Ectodermal cell (in vitro differentiated cells): Measurements from ENCODE around the gene FTO.

Experiments used
- H3K27ac ChIP-seq: 2 replicates; pipeline ENCODE4 v1.7.0; 2013; ENCODE audit warnings: mild to moderate bottlenecking, low read depth, low read length; ENCODE audit not compliant: insufficient read depth, poor library complexity, severe bottlenecking
- H3K27me3 ChIP-seq: 2 replicates; pipeline ENCODE4 v1.7.0; 2013; ENCODE audit warnings: mild to moderate bottlenecking, low read length; ENCODE audit not compliant: insufficient read depth, control insufficient read depth, poor library complexity, severe bottlenecking
- H3K36me3 ChIP-seq: one replicate; pipeline ENCODE4 v1.7.0; 2013; ENCODE audit warnings: low read length; ENCODE audit not compliant: control insufficient read depth, insufficient read depth
- H3K4me1 ChIP-seq: one replicate; pipeline ENCODE4 v1.7.0; 2013; ENCODE audit warnings: low read length; ENCODE audit not compliant: control insufficient read depth, insufficient read depth
- H3K4me3 ChIP-seq: 2 replicates; pipeline ENCODE4 v1.7.0; 2013; ENCODE audit warnings: low read depth, low read length, control low read depth; ENCODE audit not compliant: insufficient read depth
- H3K9me3 ChIP-seq: 2 replicates; pipeline ENCODE4 v1.7.0; 2013; ENCODE audit warnings: mild to moderate bottlenecking, low read length, moderate library complexity; ENCODE audit not compliant: control insufficient read depth
- WGBS, 2 experiments: methylation state at CpG; one replicate each; pipeline ENCODE4 v1.1.7; 2013; ENCODE audit warnings: missing lambda C conversion rate in 2 of 2; 5-methylcytosine and 5-hydroxymethylcytosine counted together

The FTO gene

GRCh38 chr16:53937161-53937880 lies 233.4 kb downstream of the FTO start:
- WGBS, 2 experiments = 63 to 73% methylated on average over 8 to 10 of the region's 10 CpGs
- Histone ChIP-seq H3K4me3 (no peak overlapping the region), H3K27ac (peak overlapping the region; percentile 70), H3K27me3 (no peaks in the 10 kb centered on the region), H3K9me3 (no peaks in the 10 kb centered on the region), H3K4me1 (peaks cover 25% of the 10 kb centered on the region), H3K36me3 (no peaks in the 10 kb centered on the region)

DNA sequence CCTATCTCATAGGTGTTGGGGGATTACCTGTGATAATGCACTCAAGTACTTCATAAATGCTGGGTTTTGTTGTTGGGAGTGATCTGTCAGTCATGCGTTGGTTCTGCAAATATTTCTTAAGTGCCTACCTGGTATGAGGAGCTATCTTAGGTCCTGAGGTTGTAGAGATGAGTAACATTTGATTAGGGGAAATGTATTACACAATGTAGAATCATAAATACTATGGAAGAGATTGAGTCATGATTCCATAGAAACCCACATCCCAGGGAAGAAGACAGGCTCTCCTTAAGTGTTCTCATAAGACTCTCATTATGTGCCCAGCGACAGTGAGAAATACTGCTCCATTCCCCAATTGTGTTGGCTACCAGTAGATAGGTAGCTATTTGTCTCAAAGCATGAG lies 240.1 kb downstream of the FTO start:
- no peaks in the 10 kb centered on the region for H3K36me3 ChIP-seq
- H3K4me1 ChIP-seq = no peaks in the 10 kb centered on the region
- 92 to 98% methylated on average over 2 of the region's 2 CpGs for WGBS, 2 experiments
- H3K27ac ChIP-seq = no peak overlapping the region
- H3K9me3 ChIP-seq = no peaks in the 10 kb centered on the region
- H3K27me3 ChIP-seq = no peaks in the 10 kb centered on the region
- no peak overlapping the region for H3K4me3 ChIP-seq

GRCh38 chr16:53945996-53946395 lies 242.0 kb downstream of the FTO start:
- Histone ChIP-seq H3K27ac (no peak overlapping the region), H3K9me3 (no peaks in the 10 kb centered on the region), H3K27me3 (no peaks in the 10 kb centered on the region), H3K36me3 (no peaks in the 10 kb centered on the region), H3K4me3 (no peak overlapping the region), H3K4me1 (no peaks in the 10 kb centered on the region)
- WGBS, 2 experiments = 57 to 64% methylated on average over 2 of the region's 2 CpGs

DNA sequence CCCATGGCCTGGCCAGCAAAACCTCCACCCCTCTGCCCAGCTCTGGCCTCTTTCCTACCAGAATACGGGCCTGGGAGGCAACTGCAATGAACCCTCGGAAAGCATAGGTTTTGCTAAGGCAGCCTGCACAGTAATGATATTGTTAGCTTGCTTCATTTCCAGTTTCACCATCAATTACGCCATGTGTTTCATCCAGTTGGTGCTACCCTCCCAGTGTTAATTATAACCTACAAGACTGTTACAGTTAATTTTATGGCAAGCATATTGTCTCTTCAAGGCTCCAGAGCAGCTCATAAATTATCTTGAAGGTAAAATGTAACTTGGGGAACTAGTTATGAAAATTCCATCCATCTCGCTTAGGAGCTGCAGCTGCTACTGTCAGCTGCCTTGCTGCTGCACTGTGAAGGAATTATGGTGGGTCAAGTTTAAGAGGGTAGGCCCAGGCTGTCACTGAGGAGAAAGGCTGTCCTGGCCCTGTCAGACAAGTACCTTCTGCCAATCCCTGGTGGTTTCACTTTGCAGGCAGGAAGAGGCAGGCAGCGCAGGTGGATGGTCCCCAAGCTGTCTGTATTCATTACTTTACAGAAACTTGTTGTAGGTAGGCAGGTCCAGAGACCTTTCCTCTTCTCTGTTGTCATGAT lies 242.9 kb downstream of the FTO start:
- Histone ChIP-seq H3K4me1 (no peaks in the 10 kb centered on the region), H3K4me3 (no peak overlapping the region), H3K36me3 (no peaks in the 10 kb centered on the region), H3K27ac (no peak overlapping the region), H3K27me3 (no peaks in the 10 kb centered on the region), H3K9me3 (no peaks in the 10 kb centered on the region)
- WGBS, 2 experiments = 93 to 97% methylated on average over 5 of the region's 5 CpGs

GRCh38 chr16:53947642-53948041 lies 243.7 kb downstream of the FTO start:
- no peaks in the 10 kb centered on the region for H3K27me3 ChIP-seq
- 92 to 95% methylated on average over 5 to 7 of the region's 7 CpGs for WGBS, 2 experiments
- H3K9me3 ChIP-seq = no peaks in the 10 kb centered on the region
- no peaks in the 10 kb centered on the region for H3K4me1 ChIP-seq
- no peak overlapping the region for H3K4me3 ChIP-seq
- no peak overlapping the region for H3K27ac ChIP-seq
- H3K36me3 ChIP-seq = no peaks in the 10 kb centered on the region

DNA sequence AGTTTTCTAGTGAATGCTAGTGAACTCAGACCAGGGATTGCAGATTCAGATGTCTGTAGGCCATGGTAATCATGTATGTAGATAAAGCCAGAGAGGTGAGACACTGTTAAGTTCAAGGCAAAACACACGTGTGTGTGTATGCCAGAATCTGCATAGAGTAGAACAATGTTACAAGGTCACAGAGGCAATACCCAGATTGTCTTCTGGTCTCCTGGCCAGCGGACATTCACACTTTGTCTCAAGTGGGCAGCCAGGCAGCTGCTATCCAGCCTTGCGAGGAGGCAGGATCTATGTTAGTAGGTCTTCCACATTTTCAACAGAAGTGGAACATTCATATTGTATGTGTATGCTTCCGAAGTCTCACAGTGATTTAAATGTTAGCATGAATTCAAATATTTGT lies 244.4 kb downstream of the FTO start:
- H3K4me1 ChIP-seq = no peaks in the 10 kb centered on the region
- no peaks in the 10 kb centered on the region for H3K27me3 ChIP-seq
- H3K9me3 ChIP-seq = no peaks in the 10 kb centered on the region
- H3K27ac ChIP-seq = no peak overlapping the region
- WGBS, 2 experiments = 96 to 99% methylated on average over 4 of the region's 4 CpGs
- H3K4me3 ChIP-seq = no peak overlapping the region
- H3K36me3 ChIP-seq = no peaks in the 10 kb centered on the region

DNA sequence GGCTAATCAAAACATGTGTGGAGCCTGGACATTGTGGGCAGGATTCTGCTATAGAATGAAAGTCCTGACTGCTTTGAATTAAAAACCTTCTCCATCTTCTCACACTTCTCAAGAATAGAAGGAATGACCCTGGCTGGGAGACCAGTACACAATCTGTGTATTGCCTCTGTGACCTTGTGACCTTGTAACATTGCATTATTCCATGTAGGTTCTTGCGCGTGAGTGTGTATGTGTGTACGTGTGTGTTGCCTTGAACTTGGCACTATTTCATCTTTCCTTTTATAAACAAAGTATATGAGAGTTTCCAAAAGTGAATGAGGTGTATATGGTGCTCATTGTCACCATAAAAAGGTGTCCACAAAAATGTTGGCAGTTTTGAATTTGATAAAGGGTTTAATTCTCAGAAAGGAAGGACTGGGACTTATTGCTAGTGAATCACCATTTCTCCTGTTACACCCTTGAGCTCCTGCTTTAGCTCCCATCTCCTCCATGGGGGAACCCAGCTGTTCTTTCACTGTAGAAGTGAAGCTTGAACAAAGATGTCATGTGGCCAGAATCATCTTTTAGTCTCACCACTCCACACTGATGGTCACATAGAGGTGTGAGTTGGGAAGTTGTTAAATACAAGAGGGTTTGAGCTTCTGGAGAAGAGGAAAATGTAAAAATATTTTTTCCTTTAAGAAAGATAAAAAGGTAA lies 244.9 kb downstream of the FTO start:
- Histone ChIP-seq H3K27ac (no peak overlapping the region), H3K4me3 (no peak overlapping the region), H3K36me3 (no peaks in the 10 kb centered on the region), H3K27me3 (no peaks in the 10 kb centered on the region), H3K9me3 (no peaks in the 10 kb centered on the region), H3K4me1 (no peaks in the 10 kb centered on the region)
- WGBS, 2 experiments = 83% methylated on average over 2 of the region's 3 CpGs; no CpG with 5 or more reads in 1 of the 2 experiments

DNA sequence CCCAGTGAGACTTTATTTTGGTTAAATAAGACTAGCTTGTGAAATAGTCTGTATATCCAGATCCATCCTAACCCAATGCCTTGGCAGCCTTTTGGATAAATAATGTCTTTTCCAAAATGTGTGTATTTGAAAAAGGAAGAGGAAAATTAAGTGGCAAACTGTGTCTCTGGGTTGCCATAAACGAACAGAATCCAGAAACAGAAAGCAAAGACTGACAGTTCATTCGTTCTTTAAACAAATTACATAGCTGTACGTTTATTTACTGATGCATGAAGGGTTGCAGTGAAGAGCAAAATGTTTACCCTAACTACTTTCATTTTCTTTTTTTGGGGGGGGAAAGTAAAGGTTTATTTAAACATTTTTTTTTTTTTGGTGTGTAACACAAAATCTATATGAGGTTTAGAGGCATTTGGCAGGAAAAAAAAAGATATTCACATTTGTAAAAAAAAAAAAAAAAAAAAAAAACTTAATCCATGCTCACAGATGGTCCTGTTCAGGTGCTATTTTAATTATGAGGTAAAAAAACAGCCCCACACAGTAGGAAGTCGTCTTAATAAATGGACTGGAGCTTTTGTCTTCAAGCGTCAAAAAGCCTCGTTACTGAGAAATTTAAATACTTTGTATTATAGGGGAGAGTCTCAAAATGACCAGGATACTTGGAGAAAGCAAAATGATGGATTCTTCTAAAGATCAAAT lies 245.9 kb downstream of the FTO start:
- no peak overlapping the region for H3K4me3 ChIP-seq
- H3K36me3 ChIP-seq = no peaks in the 10 kb centered on the region
- H3K9me3 ChIP-seq = no peaks in the 10 kb centered on the region
- H3K27ac ChIP-seq = no peak overlapping the region
- WGBS, 2 experiments = 87 to 92% methylated on average over 6 of the region's 6 CpGs
- H3K4me1 ChIP-seq = no peaks in the 10 kb centered on the region
- no peaks in the 10 kb centered on the region for H3K27me3 ChIP-seq

DNA sequence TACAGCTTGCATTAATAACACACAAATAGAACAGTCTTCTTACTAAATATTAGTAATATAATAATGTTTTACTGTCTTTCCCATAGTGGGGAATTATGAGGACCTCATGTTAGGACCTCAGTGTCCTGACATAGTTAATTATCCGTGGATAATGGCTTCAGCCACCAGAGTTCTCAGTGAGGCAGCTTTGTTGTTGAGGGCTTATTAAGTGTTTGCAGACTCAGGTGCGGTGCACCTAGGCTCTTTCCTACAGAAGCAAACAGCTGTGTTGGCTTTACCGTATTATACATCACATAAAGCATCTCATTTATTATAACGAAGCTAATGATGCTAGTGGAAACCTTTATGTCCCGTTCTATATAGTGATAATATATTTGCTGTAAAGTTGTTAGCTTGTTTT lies 246.7 kb downstream of the FTO start:
- Histone ChIP-seq H3K27me3 (no peaks in the 10 kb centered on the region), H3K4me1 (no peaks in the 10 kb centered on the region), H3K36me3 (no peaks in the 10 kb centered on the region), H3K9me3 (no peaks in the 10 kb centered on the region), H3K4me3 (no peak overlapping the region), H3K27ac (no peak overlapping the region)
- WGBS, 2 experiments = 80 to 92% methylated on average over 1 to 4 of the region's 5 CpGs
